T1000 (cell line): ENCODE results near the gene VENTX.

Experiments used
- DNase-seq: peaks from one replicate; lab custom pipeline; 2025; ENCODE audit warnings: mixed read lengths; lab: John Stamatoyannopoulos, UW

Gene VENTX

DNA sequence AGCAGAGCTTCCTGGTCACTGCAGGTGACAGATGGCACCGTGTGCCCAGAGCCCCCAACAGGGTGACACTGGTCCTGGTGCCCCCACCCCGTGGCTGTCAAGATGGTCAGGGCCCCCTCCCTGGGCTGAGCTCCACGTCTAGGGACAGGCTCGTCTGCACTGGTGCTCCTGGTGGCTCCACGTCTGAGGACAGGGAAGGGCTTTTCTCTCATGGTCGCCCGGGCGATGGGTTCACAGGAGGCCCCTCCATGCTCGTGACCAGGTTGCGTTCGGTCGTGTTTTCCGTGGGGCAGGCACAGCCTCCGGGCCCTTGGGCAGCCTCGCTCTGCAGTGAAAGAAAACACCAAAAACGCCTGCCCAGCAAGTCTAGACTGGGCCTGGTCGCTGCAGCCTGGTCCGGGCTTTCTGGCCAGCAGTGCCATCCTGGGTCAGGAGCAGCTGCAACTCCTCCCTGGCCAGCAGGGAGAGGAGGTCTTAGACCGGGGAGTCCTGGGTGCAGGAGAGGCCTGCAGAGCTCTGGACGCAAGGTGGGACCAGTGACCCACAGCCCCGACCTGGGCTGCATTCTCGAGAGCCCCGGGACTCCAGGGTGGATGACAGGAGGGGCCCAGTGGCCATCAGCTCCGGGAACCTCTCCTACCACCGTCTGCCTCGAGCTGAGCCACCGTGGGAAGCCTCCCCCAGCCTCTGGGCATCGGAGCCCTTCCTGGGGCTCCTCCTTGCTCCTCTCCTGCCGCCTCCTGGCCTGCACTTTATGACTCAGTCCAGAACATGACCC is 35.5 kb upstream of the VENTX start:
- DNase-seq, result no peak

DNA sequence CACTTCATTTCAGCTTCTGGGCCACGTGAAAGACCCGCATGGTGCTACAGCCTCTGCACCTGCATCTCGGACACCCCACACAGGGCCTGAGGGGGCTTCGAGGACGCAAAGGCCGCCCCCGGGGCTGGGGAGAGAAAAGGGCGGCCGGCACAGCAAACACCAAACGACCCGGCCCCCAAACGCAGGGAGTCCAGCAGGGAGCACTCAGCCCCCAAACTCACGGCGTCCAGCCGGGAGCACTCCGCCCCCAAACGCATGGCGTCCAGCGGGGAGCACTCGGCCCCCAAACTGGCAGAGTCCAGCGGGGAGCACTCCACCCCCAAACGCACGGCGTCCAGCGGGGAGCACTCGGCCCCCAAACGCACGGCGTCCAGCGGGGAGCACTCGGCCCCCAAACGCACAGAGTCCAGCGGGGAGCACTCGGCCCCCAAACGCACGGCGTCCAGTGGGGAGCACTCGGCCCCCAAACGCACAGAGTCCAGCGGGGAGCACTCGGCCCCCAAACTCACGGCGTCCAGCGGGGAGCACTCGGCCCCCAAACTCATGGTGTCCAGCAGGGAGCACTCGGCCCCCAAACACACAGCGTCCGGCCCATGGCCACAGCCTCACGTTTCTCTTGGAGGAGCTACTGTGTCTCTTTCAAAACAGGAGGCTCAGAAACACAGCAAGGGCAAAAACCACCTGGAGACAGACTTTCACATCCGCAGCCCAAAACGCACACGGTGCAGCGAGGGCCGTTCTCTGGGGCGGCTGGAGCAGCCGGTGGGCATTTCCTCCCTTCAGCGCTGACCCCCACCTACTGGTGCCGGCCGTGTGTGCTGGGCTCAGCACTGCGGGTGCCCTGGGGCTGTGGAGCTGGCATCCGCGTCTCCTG is 34.6 kb upstream of the VENTX start:
- no peak for DNase-seq

DNA sequence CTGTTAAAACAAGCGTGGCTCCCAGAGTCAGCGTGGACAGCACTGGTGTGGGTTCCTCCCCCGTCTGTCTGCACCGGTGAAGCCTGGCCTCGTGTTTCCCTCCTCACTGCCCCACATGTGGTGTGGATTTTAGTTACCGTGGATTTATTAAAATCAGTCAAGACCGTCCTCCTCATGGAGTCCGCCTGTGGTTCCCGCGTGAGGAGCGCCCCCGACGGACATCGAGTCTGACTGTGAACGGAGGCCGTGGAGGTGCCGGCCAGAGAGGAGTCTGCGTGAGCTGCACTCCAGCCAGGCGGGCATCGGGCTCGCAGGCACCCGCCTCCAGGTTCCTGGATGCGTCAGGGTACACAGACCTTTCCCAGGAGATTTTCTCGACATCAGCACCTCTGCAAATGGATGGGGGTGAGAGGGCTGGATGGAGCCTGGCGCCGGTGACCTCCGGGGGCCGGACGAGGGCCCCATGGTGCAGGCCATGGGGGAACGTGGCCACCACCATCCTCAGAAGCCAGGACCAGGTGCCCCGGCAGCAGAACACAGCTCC is 33.9 kb upstream of the VENTX start:
- no peak for DNase-seq

DNA sequence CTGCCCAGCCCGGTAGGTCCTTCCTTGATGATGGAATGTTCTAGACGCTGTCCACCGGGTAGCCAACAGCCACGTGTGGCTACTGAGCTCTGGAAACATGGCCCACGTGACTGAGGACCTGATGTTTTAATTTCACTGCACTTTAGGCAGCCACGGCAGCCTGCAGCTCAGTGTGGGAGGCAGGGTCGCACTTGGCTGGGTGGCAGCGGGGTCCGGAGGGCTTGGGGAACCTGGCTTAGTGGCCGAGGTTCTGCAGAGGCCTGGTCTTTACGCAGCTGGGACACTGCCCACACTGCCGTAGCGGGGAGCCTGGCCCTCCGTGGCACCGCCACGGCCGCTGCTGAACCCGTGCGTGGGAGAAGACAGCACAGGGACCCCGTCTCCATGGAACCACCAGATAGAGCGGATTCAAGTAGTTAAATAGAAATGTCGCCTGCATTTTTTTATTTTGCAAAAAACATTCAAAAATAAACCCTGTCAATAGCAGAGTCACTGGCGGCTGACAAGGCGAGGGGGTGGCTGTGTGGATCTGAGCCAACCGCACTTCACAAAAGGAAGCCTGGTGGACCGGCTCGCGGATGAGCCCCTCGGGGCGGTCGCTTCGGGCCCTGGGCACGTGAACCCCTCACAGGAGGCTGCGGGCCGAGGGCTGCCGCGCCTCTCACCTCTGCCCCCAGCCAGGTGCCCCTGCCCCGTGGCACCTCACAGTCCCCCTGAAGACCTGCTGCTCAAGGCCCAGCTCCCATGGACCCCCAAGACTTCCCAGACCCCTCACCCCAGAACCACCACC is 33.2 kb upstream of the VENTX start:
- no peak for DNase-seq

DNA sequence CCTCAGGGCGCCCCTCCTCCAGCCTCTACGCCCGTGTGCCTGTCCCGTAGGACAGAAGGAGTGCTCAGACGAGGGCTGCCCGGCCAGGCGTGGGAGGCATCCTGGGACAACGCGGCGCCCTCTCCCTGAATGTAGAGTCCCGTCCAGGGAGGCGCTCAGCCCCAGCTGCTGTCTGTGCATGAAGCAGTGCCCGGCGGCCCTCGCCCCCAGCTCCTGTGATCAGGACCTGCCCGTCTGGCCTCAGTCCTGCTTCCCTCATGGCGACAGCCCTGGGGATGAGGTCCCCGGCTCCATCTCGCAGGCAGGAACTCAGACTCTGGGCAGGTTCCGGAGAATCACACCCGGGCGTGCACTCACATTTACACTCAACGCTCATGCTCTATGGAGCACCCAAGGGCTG is 32.5 kb upstream of the VENTX start:
- no peak for DNase-seq

DNA sequence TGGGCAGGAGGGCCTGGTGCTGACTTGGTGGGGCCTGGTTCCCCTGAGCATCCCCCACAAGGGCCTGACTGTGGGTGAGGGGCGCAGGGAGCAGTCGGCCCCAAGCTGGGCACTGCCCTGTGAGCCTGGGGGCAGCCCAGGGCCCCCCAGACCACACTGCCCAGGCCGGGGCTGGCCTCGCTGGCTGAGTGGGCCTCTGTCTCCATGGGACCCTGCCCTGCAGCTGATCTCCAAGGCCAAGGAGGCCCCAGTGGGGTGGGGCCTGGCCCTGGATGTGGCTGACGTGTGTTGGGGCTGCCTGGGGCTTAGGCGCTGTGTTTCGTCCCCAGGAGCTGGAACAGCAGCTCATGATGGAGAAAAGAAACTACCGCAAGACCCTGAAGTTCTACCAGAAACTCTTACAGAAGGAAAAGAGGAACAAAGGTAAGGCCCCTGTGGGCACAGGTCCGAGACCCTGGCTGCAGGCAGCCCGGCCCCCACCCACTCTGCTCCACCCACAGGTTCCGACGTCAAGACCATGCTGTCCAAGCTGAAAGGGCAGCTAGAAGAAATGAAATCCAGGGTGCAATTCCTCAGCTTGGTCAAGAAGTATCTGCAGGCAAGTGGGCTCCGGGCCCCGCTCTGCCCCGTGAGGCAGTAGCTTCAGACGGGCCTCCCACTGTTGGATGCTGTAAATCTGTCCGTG is 31.2 kb upstream of the VENTX start:
- no peak for DNase-seq

DNA sequence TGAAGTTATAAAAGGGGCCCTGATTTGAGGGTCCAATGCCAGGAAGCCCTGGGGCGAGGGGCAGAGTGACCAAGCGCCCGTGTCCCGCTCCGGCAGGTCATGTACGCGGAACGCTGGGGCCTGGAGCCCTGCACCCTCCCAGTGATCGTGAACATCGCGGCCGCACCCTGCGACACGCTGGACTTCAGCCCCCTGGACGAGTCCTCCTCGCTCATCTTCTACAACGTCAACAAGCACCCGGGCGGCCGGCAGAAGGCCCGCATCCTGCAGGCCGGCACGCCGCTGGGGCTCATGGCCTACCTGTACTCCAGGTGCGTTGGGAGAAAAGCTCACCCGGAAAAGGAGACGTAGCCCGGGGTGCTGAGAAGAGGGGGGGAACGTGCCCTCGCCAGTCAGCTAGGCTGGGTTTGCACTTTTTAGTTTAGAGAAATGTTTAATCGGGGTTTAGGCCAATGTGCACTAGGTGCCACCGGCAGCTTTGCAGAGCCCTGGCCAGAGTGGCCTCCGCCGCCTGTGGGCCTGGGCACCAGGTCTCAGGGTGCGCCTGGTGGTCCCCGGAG is 30.5 kb upstream of the VENTX start:
- DNase-seq, result no peak

DNA sequence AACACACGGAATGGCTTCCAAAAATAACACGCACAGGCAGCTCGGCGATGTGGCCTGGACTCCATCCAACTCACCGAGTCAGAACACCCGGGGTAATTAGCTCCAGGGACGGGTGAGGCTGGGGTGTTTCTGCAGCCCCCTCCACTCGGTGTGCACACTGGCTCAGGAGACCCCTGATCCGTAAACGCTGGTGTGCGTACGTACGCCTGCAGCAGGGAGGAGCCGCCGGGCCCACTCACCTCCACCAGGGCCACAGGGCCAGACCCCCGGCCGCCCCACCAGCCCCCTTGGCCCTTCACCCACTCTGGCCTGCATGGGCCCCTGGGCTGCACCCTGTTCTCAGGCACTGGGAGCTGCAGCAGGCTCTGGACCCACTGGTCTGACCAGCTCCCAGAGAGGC is 30.0 kb upstream of the VENTX start:
- no peak for DNase-seq

DNA sequence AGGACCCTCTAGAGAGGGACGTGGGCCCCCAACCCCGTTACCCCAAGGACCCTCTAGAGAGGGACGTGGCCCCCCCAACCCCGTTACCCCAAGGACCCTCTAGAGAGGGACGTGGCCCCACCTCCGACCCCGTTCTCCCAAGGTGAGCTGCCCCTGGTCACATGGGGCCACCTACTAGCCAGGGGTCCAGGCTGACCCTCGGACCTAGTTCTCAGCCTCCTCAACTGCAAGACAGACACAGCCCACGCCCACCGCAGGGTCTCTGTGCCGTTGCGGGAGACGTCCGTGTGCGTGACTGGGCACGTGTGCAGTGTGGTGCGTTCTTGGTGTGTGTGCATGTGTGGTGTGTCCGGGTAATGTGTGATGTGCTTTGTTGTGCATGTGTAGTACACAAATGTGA is 29.2 kb upstream of the VENTX start:
- no peak for DNase-seq

DNA sequence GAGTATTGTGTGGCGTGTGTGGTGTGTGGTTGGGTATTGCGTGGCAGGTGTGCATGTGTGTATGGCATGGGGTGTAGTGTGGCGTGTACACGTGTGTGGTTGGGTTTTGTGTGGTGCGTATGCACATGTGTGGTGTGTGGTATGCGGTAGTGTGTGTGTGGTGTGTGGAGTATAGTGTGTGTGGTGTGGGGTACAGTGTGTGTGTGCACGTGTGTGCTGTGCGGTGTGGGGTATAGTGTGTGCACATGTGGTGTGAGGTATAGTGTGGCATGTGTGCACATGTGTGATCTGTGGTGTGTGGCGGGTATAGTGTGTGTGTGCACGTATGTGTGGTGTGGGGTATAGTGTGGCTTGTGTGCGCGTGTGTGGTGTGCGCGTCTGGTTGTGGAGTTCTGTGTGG is 28.5 kb upstream of the VENTX start:
- no peak for DNase-seq

DNA sequence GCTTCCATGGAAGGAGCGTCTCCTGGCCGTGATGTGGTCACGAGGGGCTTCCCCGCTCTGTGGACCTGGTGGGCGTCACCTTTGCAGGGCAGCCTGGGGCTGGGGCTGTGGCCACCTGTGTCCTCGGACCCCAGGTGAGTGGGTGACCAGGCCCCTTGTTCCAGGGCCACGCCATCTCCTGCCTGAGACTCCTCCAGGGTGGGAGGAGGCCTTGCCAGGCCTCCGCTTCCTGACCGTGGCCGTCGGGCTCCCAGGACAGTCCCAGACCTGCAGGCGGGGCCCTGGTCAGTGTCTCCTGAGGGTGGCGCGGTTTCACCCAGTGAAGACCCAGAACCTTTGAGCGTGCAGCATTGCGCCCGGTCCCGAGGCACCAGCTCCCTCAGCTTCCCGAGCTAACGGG is 28.0 kb upstream of the VENTX start:
- no peak for DNase-seq

DNA sequence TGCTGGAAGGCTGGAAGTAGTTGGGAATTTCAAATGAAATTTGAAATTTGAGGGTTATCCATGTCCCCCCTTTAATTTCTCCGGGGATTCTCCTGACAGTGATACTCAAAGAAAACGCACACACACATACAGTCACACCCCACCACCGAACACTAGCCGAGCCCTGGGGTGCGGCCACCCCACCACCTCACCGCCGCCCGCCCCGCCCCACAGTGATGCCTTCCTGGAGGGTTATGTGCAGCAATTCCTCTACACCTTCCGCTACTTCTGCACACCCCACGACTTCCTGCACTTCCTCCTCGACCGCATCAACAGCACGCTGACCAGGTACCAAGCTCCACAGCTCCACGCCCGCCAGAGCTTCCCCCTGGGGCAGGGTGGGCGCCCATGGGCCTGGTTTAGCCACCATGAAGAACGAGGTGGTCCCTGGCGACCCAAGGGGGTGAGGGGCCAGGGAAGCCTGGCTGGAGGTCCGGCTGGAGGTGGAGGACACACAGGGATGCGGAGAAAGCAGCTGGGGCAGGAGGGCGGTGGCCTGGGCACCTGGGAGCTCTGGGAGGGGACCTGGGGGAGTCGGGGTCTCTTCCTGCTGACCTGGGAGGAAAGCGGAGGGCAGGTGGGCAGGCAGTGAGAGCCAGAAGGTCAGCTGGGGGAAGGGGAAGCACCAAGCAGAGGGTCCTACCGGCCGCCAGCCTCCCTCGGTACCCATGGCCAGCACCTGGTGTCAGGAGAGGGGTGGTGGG is 27.1 kb upstream of the VENTX start:
- DNase-seq, result no peak

DNA sequence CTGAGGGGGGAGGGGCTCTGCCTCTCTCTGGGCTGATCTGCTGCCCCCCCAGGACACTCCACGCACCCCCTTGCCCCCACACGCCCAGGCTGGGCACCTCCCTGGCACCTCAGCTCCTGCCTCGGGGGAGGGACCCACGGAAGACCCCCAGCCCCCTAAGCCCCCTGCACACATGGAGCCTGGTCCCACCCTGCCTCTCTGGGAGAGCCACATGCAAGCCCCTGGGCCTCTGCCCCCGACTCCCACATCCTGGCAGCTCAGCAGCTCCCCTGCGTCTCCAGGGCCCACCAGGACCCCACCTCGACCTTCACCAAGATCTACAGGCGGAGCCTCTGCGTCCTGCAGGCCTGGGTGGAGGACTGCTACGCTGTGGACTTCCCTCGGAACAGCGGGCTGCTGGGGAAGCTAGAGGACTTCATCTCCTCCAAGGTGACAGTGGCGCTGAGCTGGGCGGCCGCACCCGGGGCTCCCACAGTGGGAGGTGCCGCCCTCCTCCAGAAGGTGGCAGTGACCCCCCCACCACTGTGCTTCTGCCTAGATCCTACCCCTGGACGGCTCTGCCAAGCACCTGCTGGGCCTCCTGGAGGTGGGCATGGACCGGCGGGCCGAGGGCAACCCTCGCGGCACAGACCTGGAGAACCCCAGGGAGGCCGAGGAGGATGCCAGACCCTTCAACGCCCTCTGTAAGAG is 26.4 kb upstream of the VENTX start:
- no peak for DNase-seq

DNA sequence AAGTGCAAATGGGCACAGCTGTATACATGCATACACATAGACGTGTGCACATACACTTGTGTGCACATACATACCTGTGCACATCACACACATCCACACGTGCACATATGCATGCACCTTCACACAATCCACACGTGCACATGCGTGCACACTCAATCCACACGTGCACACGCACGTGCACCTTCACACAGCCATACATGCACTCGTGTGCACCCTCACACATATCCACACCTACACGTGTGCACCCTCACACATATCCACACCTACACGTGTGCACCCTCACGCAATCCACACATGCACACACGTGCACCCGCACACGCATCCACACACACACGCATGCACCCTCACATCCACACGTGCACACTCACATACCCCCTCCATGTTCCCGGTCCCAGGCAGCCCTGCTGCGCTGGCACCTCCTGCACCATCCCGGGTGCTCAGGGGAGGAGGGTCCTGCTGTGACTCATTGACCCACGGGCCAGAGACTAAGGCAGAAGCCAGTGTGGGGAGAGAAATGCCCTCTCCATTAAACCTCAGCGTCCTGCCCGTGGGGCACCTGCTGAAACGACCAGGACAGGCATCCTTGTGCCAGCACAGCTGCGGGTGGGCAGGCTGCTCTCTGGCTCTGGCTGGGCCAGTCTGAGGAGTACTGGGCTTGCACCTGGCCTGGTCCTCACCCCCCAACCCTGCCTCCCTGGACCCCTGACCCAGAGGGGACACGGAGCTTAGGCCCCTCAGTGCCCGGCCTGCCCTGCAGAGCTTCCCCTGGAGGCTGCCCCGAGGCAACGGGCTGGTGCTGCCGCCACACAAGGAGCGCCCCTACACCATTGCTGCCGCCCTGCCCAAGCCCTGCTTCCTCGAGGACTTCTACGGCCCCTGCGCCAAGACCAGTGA is 25.4 kb upstream of the VENTX start:
- DNase-seq, result no peak

DNA sequence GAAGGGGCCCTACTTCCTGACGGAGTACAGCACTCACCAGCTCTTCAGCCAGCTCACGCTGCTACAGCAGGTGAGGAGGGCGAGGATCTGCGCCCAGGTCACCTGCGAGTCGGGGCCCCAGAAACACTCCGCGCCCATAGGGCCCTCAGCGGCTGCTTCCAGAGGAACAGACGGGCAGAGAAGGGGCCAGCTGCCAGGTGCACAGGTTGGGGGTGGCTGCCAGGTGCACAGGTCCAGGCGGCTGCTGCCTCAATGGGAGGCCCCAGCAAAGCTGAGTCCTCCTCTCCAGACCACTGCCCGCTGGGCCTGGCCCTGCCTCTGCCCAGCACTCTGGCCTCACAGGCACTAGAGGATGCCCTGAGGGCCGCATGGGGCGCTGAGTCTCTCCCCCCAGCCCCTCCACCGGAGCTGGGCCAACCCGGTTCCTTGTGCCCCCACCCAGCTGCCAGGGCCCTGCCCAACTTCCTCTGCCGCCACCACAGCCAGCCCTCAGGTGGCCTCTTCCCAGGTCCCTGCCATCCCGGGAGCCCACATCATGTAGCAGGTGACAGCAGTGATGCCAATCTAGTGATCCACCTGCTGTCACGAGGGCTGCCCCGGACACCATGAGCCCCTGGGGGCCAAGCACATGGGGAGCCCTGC is 24.7 kb upstream of the VENTX start:
- DNase-seq, result no peak

DNA sequence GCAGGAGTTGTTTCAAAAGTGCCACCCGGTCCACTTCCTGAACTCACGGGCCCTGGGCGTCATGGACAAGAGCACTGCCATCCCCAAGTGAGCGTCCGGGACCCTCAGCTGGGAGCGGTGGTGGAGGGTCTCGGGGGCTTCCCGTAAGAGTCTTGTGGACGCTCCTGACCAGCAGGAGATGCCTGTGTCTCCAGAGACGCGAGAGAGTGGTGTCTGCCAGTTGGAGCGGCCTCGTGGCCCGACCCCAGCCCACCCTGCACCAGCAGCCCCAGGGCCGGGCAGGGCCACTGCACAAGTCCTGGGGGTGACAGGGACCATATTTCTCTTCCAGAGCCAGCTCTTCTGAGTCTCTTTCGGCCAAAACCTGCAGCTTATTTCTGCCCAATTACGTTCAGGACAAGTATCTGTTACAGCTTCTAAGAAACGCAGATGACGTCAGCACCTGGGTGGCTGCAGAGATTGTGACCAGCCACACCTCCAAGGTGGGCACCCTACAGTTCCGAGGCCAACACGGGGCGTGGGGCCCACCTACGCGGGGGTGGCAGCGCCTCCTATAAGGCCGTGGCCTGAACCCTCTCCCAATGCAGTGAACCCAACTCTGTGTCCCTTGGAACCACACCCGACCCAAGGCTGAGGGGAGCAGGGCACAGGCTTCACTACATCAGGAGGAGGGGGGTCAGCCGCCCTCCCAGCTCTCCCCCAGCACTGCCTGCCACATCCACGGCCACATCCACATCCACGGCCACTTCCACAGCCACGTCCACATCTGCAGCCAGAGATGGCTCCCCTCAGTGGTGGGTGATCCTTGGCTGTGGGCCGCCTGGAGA is 23.8 kb upstream of the VENTX start:
- DNase-seq, result no peak
